Pancreas (tissue), 10 donors: ENCODE results near the gene SULT2B1. TPM values are rescaled to one million over a fixed set of nuclear protein-coding genes. Genes with fewer than 3 reads are reported as not detected.
"Not testable (repeated sequence)": the region's sequence is repeated elsewhere in the genome, so short reads cannot be mapped to it uniquely, and the experiment has no call there.

ENCODE experiments used
- ATAC-seq, 4 donors: fragments of 200-7000 bp; cut with Tn5 transposase; one replicate each; pipeline versions ENCODE4 v1.8.0 to v1.9.1; 2020; ENCODE audit warnings: mild to moderate bottlenecking in 4 of 4, moderate library complexity in 4 of 4
- DNase-seq, 6 donors: peaks; one replicate each; pipeline ENCODE4 v3.0.0-alpha.2; 2020
- FAIRE-seq: peaks from 2 replicates; lab custom pipeline; 2012; peaks lifted over from hg19 to GRCh38; lab: Jason Lieb, UNC
- H3K27ac ChIP-seq, 4 donors: fragments of 200-600 bp; sonication (generic); 1 replicate in 3 of 4; 2 replicates in 1 of 4; pipeline versions ENCODE4 v1.5.0 to v1.8.0; 2020
- H3K27me3 ChIP-seq, 4 donors: fragments of 200-600 bp; one replicate each; pipeline ENCODE4 v1.8.0; 2021
- H3K36me3 ChIP-seq, 3 donors: fragments of 200-600 bp; sonication (generic) in 1 of 3; one replicate each; pipeline versions ENCODE4 v1.5.0 to v1.8.0; 2020 to 2021
- H3K4me1 ChIP-seq, 3 donors: fragments of 200-600 bp; one replicate each; pipeline ENCODE4 v1.8.0; 2021
- H3K4me3 ChIP-seq, 4 donors: fragments of 200-600 bp; sonication (generic) in 2 of 4; one replicate each; pipeline versions ENCODE4 v1.5.0 to v1.8.0; 2020 to 2021
- H3K9me3 ChIP-seq, 4 donors: fragments of 200-600 bp; one replicate each; pipeline ENCODE4 v1.8.0; 2021
- WGBS, 2 donors: extraction: QIAGEN DNeasy Blood & Tissue Kit; methylation state at CpG; one replicate each; pipeline ENCODE4 v1.1.7; 2013; 5-methylcytosine and 5-hydroxymethylcytosine counted together
- intact Hi-C, 3 donors: fragments of 100-400 bp; cut with DNase I; formaldehyde crosslinking; loops; one replicate each; pipeline versions ENCODE4 v1.11.1 to v1.14.2; 2022
- polyA plus RNA-seq, 2 donors: library from polyadenylated mRNA; stranded (reverse); fragments of 200-250 nt; gene quantifications; one replicate each; pipeline ENCODE4 v1.2.3, GENCODE V29; 2013
- total RNA-seq, 6 donors: library from RNA; stranded (reverse); fragmentation: NEBNext Ultra II Directional in 4 of 6; extraction: Animal tissue kit (Norgen Biotek cat#: 25700) in 4 of 6; gene quantifications; one replicate each; pipeline versions ENCODE4 v1.2.1 to v1.2.4, GENCODE V29; 2021 to 2023
- TF ChIP-seq, protein P1 (sequence below), 4 donors: fragments of 200-600 bp; sonication (generic) in 3 of 4; IDR thresholded peaks; one replicate each; pipeline versions ENCODE4 v1.5.0 to v1.8.0; 2021; ENCODE audit warnings: antibody characterized with exemption in 4 of 4
- donor health status: healthy with polysubstance abuse.
- donor health status: DM: no; HTN: no; CAD: no; lungs with moderate emphysema.
- donor health status: DM: no; HTN: no; CAD: no.
- donor health status: control.
- donor health status: control.
- donor health status: Bipolar disorder and iron deficiency.
- donor health status: DM: yes; HTN: yes; CAD: no.
- donor health status: DM: no; HTN: no; CAD: no.
- donor health status: DM: no; HTN: no; CAD: no.
- donor health status: DM: yes; HTN: yes; CAD: no.

Gene SULT2B1
- total and polyA plus RNA-seq, 8 donors, result 0.32 to 1.7 (median 0.62) TPM; not detected in 1

DNA sequence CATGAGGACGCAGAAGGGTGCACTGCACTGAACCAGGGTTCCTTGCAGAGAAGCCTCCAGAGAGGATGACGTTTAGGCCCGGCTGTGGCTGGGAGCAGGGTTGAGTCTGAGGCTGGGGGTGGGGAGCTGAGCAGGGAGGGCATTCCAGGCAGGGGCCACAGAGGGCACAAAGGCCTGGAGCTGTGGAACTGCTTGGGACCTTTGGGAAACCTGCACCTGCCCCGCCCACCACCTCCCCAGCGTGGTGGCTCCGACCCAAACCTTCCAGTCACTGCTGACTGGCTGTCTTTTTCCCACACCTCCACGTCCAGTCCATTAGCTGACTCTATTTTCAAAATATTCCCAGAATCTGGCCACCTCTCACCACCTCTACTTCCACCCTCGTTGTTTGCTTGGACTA, 35.4 kb upstream of the SULT2B1 start:
- WGBS, 2 donors, result 43 to 53% methylated on average over 8 of the region's 8 CpGs
- no peaks in the 10 kb centered on the region for H3K4me1 ChIP-seq
- no peak for FAIRE-seq
- no peaks in the 10 kb centered on the region for H3K9me3 ChIP-seq
- no peak overlapping the region for H3K27ac ChIP-seq
- no peaks in the 10 kb centered on the region for H3K36me3 ChIP-seq
- ATAC-seq, result no peak
- DNase-seq, result peak in 1 of 6 donors; percentile 29
- H3K27me3 ChIP-seq, result no peaks in the 10 kb centered on the region
- no peak overlapping the region for H3K4me3 ChIP-seq
- intact Hi-C loops, result no loop called here
- TF ChIP-seq, protein P1, sequence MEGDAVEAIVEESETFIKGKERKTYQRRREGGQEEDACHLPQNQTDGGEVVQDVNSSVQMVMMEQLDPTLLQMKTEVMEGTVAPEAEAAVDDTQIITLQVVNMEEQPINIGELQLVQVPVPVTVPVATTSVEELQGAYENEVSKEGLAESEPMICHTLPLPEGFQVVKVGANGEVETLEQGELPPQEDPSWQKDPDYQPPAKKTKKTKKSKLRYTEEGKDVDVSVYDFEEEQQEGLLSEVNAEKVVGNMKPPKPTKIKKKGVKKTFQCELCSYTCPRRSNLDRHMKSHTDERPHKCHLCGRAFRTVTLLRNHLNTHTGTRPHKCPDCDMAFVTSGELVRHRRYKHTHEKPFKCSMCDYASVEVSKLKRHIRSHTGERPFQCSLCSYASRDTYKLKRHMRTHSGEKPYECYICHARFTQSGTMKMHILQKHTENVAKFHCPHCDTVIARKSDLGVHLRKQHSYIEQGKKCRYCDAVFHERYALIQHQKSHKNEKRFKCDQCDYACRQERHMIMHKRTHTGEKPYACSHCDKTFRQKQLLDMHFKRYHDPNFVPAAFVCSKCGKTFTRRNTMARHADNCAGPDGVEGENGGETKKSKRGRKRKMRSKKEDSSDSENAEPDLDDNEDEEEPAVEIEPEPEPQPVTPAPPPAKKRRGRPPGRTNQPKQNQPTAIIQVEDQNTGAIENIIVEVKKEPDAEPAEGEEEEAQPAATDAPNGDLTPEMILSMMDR (IDR thresholded peaks at IDR 0.05), result no peak

DNA sequence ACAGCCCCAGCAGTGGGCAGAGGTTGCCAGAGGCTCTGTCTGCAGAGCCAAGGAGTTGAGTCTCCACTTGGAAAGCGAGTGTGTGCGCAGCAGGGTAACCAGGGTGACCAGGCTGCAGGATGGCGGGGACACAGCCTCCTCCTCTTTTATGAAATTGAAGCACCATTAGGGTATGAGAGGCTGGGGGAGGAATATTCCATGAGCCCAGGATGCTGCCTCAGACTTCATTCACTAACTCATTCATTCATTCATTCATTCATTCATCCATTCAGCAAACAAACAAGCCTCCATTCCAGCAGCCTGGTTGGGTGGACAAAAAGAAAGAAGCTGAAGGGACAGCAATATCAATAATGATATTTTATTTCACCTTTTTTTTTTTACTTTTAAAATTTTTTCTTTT, 33.8 kb upstream of the SULT2B1 start:
- FAIRE-seq (no peak), ATAC-seq (no peak), DNase-seq (no peak)
- no peaks in the 10 kb centered on the region for H3K36me3 ChIP-seq
- WGBS, 2 donors, result 81 to 97% methylated on average over 3 of the region's 3 CpGs
- H3K27me3 ChIP-seq, result no peaks in the 10 kb centered on the region
- H3K4me3 ChIP-seq, result no peak overlapping the region
- no peak overlapping the region for H3K27ac ChIP-seq
- intact Hi-C loops, result no loop called here
- no peaks in the 10 kb centered on the region for H3K4me1 ChIP-seq
- H3K9me3 ChIP-seq, result no peaks in the 10 kb centered on the region
- TF ChIP-seq, protein P1 (IDR thresholded peaks at IDR 0.05), result no peak

DNA sequence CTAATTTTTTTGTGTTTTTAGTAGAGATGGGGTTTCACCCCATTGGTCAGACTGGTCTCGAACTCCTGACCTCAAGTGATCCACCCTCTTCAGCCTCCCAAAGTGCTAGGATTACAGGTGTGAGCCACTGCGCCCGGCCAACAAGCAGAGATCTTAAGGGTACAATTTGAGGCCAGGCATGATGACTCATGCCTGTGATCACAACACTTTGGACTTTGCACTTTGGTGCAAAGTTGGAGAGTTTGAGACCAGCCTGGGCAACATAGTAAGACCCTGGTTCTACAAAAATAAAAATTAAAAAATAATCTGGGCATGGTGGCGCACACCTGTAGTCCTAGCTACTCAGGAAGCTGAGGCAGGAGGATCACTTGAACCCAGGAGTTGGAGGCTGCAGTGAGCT, 32.5 kb upstream of the SULT2B1 start:
- intact Hi-C loops, H3K4me3 ChIP-seq, DNase-seq, ATAC-seq, H3K9me3 ChIP-seq, H3K27me3 ChIP-seq, H3K4me1 ChIP-seq, FAIRE-seq, H3K36me3 ChIP-seq, H3K27ac ChIP-seq: not testable (repeated sequence)
- WGBS, 2 donors, result 70 to 77% methylated on average over 4 of the region's 4 CpGs

DNA sequence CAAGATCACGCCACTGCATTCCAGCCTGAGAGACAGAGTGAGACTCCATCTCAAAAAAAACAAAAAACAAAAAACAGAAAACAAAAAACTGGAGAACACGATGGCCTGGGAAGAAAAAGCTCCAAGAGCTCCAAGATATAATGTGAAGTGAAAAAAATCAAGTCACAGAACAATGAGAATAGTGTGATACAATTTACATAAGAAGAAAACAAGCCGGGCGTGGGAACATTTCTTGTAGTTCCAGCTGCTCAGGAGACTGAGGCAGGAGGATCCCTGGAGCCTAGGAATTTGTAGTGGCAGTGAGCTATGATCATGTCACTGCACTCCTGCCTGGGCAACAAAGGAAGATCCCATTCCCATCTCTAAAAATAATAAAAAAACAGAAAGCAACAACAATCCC, 31.8 kb upstream of the SULT2B1 start:
- peak in 1 of 4 donors; percentile 42 for ATAC-seq
- intact Hi-C loops, result no loop called here
- Histone ChIP-seq H3K4me1 (no peaks in the 10 kb centered on the region), H3K9me3 (no peaks in the 10 kb centered on the region), H3K36me3 (no peaks in the 10 kb centered on the region), H3K4me3 (no peak overlapping the region), H3K27me3 (no peaks in the 10 kb centered on the region), H3K27ac (no peak overlapping the region)
- FAIRE-seq, result no peak
- 48 to 60% methylated on average over 4 of the region's 4 CpGs for WGBS, 2 donors
- DNase-seq, result no peak
- TF ChIP-seq, protein P1 (IDR thresholded peaks at IDR 0.05), result no peak

DNA sequence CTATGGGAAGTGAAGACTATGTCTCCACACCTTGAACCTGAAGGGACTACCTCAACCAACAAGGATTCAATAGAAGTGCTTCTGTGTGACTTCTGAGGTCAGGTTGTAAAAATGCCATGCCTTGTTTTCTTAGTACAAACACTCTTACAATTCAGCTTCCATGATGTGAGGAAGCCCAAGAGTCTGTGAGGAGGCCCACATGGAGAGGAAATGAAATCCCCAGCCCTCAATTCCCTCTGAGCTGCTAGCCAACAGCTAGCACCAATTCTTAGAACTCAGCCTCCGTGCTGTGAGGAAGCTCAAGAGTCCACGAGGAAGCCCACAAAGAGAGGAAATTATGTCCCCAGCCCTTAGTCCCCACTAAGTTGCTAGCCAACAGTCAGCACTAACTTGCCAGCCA, 27.8 kb upstream of the SULT2B1 start:
- WGBS, 2 donors, result 73 to 81% methylated on average over 2 of the region's 2 CpGs
- TF ChIP-seq, protein P1 (IDR thresholded peaks at IDR 0.05), result no peak
- Histone ChIP-seq H3K9me3 (peaks cover 0 to 4% (median 0%) of the 10 kb centered on the region in 4 donors), H3K4me3 (no peak overlapping the region), H3K27ac (no peak overlapping the region), H3K36me3 (no peaks in the 10 kb centered on the region), H3K27me3 (no peaks in the 10 kb centered on the region), H3K4me1 (no peaks in the 10 kb centered on the region)
- intact Hi-C loops, result no loop called here
- FAIRE-seq, result no peak
- no peak for DNase-seq
- ATAC-seq, result no peak
